NK-92 (cell line): ENCODE measurements around the gene ZXDC.

ENCODE experiments used
- DNase-seq: peaks from one replicate; lab custom pipeline; 2025; ENCODE audit not compliant: unreplicated experiment; lab: John Stamatoyannopoulos, UW

The ZXDC gene

DNA sequence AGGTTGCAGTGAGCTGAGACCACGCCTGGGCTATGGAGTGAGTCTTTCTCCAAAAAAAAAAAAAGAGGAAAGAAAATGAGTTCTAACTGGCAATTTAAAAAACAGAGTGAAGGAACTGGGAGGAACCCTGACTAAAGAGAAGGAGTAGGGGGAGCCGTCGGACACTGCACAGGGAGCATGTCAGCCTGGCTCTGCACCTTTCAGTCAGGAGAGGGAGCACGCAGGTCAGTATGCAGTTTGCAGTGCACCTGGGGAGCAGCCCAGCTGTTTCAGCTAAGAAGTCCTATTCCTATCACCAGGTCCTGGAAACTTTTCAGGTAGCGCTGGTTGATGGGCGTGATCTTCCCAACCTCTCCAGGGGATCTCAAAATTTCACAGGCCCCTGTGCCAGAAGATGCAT lies 14.9 kb upstream of the ZXDC start:
- DNase-seq: no peak

DNA sequence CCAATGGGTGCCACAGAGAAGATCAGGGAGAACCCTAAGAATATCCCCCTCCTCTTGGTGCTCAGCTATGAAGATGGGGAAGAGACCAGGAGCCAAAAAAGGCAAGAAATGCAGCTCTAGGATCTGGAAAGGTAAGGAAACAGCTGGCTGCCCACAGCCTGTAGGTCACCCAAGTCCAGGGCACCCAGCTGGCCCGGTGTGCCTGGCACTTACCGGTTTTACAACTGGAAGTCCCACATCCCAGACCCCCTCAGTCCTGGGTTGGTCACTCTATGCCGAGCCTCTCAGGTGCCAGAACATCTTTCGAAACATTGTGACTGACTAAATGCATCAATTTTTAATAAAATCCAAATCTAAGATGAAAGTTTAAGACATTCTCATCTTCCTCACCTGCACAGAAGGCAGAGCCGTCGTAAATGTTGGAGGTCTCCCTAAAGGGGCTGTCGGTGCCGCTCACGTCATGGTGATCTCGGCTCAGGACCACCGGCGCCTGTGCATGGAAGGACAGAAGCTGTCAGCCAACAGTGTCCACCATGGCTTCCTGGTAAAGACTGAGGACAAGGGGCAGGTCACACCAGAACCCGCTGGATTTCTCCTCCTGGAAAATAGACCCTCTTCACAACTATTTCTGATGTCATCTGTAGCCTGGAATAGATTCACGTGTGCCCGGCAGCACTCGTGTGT lies 13.3 kb upstream of the ZXDC start:
- DNase-seq: no peak

DNA sequence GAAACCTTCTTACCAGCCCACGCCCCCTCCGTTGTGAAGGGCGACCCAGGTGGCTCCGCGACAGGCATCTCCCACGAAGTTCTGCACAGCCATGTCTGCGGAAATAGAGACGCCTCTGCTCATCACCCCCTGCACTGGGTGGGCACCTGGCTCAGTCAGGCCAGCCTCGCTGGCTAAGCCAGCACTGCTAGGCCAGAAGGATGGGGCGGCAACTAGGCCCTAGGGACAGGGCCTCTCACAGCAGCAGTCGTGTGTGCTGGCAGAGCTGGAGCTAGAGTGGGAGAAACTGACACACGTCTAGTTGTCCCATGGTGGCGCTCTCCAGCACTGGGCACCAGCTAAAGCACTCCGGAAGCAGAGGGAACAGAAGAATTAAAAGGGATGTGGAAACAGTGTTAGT lies 12.5 kb upstream of the ZXDC start:
- DNase-seq: no peak

DNA sequence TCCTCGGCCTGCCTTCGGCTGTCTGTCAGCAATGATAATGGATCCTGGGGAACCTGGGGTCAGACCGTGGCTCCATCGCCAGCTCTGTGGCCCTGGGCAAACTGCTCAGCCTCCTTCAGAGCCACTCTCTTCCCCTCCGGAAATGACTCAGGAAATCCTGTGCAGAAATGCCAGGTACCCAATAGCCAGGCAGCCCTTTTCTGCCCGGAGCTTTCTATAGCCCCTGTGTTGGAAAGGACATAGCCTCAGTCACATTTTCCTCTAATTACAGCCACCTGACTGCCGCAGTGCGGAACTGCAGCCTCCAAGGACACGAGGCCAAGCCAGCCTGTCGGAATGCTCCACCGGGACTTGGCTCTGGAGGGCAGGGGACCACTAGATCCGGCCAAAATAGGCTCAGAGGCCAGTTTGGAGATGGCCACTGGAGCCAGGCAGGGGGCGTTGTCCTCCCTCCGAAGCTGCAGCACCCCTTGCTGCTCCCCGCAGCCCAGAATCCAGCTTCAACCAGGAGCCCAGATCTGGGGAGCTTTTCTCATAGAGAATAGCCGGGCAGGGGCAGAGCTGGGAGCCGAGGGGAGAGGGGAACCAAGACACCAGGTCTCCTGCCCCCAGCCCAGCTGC lies 11.6 kb upstream of the ZXDC start:
- DNase-seq: no peak

DNA sequence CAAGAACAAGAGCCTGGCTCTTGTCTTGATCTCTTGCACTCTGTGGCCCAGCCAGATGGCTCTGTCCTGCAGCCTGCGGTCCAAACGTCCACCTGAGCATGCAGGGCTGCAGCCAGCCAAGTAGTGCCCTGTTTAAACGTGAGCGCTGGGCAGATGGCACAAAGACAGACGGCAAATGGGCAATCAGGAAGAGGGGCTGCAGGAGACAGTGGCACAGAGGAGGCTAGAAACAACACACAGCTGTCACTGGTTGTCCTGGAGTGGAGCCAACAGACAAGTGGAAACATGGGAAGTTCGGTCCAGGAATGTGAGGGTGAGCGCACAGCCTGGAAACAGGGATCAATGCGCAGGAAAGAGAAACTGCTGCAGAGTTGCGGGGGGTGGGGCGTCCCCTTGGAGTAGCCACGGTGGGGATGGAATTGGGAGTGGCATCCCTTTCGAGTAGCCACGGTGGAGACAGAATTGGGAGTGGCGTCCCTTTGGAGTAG lies 10.7 kb upstream of the ZXDC start:
- no peak for DNase-seq

DNA sequence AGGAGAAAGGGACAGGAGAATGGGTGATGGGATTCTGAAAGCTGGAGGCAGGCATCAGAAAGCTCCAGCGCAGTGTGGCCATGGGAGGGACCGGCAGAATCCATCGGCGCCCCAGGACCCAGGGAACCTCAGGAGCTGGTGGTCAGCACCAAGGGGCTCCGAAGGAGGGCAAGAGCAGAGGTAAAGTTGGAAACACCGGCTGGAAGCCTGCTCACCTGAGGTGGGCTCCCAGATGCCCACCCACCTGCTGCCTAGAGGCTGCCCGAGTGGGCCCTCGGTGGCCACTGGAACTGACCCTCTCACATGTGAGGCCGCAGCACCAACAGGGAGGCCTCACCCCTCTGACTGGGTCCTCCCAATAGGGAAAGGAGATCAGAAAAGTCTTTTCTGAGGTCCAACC lies 10.3 kb upstream of the ZXDC start:
- no peak for DNase-seq

DNA sequence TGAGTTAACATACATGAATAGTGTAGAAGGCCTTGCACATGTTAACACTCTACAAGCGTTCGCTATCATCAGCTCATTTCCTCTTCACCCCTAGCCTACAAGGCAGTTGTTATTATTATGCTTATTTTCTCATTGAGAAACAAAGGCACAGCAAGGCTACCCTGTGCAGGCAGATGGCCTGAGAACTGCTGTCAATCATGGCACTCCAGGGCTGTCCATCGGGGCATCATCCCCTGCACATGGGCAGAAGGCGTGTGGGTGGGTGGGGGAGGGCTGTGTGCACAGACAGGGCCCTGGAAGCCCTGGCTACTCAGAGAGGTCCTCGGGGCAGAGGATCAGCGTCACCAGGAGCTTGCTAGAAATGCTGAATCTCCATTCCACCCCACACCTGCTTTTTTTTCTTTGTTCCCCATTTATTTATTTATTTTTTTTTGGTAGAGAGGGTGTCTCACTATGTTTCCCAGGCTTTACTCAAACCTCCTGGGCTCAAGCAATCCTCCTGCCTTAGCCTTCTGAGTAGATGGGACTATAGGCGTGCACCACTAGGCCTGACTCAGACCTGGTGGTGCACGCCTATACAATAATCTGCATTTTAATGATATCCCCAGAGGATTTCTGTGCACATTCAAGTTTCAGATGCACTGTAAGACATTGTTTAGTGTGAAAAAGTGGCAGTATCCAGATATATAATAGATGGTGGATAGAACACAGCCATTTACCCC lies 9.6 kb upstream of the ZXDC start:
- DNase-seq: no peak

DNA sequence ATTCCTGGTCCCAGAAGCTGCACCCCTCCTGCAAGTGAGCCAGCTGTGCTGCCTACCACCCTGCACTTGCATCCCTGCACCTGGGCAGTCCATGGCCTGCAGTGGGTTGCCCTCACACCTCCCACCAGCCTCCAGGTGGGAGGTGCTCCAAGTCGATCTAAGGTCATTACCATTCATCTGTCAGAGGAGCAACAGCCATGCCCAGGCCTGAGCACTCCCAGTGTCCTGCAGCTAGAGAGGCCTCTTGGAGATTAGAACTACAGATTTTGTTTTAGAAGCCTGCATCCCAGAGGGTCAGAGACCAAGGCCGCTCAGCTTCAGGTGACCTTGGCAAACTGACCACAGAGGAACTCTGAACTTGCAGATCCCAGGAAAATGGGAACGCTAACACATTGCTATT lies 9.0 kb upstream of the ZXDC start:
- no peak for DNase-seq

DNA sequence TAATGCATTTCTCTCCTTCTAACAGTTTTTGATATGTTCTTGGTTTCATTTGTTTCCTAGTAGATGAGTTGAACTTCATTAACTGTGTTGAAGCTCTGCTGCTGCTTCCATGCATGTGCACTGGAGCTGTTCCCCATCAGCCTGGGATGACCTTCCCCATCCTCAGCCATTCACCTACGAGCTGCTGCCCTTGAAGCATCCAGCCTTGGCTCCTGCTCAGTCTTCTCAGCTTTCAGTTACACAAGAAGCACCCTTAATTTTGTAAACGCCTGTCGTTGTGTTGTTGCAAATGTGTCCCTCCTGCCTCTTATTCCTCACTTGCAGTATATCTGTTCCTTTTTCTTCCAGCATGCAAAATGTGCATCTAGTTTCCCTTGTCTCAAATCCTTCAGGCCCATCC lies 8.5 kb upstream of the ZXDC start:
- no peak for DNase-seq

DNA sequence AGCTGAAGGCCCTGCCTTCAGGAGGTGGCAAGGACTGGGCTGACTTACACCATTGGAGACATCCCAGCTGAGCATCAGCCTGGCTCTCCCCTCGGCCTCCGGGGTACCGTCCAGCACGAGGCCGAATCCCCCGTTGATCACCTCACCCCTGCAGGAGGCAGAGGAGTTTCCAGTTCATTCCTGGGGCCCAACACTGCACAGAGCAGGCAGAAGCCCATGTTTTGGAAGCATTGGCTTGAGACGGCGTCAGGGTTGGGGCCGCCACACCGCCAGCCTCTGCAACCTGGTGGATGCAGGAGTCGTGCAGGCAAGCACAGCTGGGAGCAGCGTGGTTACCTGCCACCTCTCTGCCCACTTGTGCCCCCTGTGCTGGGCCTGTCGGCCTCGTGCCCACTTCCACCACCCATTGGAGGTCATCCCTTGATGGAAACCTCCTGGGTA lies 7.7 kb upstream of the ZXDC start:
- DNase-seq: no peak

DNA sequence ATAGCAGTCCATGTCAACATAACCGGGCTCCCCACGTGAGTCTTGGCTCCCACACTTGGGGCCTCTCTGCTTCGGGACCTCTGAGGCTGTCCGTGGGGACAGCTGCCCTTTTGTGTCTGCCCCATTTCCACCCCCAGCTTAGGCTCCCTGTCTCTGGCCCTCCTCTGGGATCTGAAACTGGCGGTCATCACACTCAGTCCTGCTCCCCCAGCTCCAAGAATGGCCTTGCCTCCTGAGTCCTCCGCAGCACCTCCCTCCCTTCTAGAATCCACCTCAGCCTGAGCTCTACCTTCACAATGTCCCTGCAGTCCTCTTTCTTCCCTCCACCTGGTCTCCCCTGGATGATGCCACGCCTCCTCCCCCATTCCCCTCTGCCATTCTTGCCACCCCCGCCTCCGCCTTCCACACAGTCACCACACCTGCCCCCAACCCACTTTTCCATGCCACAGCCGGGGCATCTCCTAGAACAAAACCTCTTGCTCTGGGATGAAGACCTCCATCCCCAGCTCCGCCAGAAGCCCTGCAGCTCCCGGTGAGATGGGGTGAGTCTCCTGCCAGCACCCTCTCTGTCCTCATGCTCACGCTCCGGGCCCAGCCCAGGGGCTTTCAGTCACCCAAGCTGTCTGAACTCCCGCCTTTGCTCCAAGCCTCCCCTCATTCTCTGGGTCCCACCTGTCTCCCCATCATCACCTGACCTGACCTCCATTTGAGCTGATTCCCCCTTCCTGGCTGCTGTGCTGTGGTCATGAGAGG lies 7.0 kb upstream of the ZXDC start:
- DNase-seq: no peak

DNA sequence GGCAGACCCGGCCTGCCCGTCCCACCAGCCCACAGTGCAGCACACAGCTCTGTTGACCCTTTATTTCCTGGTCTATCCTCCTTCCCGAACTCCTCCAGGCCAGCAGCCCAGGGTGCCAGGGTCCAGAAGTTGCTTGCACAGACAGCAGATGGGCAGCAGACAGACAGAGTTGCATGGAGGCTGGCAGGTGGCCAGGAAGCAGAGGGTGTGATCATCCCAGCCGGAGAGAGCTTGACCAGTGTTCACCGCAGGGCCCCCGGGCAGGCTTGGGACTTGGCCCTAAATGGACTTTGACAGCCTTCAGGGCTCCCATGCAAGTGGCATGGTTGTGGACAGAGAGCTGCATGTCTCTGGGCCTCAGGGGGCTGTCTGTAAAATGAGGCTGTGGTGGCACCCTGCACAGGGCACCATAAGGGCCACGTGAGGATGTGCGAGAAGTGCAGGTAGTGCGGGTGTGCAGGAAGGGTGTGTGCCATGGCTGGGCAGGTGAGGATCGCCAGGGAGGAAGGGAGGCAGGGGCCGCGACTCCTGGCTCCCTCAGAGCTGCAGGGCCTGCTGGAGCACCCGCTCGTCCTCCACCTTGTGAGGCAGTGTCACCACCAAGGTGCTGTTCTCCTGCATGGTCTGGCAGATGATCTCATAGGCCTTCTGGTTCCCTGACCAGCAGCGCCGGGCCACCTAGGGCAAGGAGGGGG lies 6.3 kb upstream of the ZXDC start:
- DNase-seq: no peak

DNA sequence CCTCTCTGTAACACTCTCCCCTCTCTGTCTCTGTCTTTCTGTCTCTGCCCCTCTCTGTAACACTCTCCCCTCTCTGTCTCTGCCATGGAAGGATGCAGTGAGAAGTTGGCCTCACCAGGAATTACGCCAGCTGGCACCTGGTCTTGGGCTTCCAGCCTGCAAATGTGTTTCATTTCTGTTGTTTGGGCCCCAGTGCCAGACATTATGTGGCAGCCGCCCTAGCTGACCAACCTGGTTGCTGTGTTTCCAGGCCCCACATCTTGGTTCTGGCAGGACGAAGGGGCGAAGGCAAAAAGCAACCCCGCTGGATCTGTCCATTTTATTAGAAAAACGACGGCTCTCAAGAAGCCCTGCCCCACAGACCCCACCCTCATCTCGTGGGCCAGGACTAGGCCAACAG lies 5.2 kb upstream of the ZXDC start:
- no peak for DNase-seq

DNA sequence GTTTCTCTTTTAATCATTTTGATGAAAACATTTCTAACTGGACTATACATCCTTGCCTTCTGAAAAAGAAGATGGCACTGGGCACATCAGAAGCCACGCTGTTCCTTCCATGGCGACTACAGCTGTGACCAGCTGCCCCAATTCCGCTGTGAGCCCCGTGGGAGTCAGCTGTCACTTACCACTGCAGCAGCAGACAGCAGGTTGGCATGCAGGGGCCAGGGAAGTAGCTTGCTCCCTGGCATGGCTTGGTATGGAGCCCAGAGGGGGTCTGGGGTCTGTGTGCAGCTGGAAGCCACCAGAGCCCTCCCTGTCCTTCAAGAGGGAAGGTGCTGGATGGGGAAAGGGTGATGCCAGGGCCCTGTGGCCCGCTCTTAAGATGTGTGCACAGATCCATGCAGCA lies 4.5 kb upstream of the ZXDC start:
- DNase-seq: no peak

DNA sequence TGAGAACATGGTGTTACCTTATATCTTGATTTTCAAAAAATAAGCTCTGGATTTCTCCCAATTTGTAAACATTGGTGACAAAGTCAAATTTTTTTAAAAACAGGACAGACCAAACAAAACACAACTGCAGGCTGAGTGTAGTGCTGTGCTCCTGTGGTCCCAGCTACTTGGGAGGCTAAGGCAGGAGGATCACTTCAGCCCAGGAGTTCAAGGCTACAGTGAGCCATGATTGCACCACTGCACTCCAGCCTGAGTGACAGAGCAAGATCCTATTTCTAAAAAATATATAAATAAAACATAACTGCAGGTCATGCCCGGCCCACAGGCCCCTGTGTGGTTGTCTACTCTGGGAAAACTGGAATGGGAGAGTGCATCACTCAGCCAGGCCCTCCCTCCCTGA lies 4.0 kb upstream of the ZXDC start:
- no peak for DNase-seq

DNA sequence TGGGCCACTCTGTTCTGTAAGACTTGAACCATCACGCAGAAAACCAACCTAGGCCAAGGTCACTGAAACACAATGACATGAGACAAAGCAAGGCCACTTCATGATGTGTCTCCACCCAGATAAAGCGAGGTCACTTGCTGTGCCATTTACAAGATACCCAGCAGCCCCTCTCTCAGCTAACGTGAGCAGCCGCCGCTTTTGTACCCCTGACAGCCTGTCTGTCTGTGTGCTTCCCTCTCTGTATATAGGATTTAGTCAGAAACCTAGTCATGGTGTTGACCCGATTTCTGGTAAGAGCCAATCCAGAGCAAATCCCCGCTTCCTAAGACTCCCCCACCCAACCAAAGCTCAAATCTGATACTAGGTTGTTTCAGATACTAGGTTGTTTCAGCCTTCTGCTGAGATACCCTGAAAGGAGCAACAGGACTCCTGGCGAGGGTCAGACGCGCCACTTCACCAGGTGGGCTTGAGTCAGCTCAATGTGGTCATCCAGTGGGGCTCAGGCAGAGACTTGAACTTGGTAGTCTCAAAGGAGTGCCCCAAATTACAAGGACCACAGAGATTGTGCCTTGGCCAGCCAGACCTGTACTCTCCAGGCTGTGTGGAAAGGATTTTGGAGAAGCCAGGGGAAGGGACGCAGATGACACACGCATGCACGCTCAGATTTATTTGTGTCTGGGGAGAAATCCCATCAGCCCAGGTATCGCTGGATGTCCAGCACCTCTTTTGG lies 3.1 kb upstream of the ZXDC start:
- DNase-seq: no peak

DNA sequence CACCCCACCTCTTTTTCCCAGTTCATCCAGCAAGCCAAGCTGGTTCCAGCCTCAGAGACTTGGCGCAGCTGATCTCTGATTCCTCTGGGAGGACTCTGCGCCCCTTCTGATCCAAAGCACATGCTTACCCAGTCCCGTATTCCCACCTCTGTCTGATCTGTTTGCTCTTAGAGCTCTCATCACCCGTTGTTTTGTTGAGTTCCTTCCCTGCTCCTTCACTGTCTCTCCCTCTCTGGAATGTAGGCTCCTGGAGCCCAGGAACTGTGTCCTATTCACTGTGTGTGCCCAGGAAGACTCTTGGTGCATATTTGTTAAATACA lies 1.3 kb upstream of the ZXDC start:
- DNase-seq: no peak

DNA sequence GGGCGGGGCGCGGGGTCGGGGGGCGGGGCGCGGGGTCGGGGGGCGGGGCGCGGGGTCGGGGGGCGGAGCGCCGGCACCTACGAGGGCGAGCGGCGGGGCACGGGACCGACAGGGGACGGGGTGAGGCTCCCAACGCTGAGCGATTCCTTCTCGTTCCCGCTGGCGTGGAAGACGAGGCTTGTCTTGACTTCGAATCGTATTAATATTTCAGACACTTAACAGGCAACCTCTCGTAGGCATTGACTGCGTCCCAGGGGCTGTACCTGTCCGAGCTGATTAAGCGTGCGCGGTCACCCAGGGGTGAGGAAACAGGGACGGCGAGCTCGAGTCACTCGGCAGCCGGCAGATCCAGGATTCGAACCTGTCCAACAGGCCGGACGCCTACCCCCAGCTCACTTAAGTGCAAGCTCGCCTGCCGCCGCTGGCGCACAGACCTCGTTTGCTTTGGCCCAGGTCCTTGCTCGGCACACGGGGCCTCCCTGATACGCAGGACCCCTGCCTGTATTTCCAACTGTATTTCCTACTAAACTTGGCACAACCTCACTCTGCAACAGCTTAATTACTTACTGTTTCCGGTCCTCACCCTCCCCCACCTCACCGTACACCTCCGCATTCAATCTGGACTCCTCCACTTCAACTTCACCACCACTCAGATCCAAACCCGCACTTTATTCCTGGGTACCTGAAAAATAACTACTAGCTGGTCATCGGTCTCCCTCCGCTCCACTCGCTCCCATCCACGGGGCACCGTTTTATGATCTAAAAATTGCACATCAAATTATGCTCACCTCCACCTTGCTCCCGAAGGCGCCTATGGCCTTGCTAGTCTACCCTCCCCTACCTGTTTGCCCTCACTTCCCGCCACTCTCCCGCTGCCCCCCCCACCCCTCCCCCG lies 722 bp upstream of the ZXDC start:
- no peak for DNase-seq
